OCI-LY7 (cell line): ENCODE results near the gene SULF2. TPM values are rescaled to one million over a fixed set of nuclear protein-coding genes. Genes with fewer than 3 reads are reported as not detected.

Experiments
- BruUV-seq: library from RNA; stranded (reverse); fragments of 400-500 nt; replicated peaks from 2 replicates; lab custom pipeline; 2021; lab: Mats Ljungman, UMichigan
- CTCF ChIA-PET: fragments of 300-600 bp; sonication (Branson Sonifier 250); formaldehyde crosslinking; loops from one replicate; lab custom pipeline; 2022; ENCODE audit warnings: antibody characterized with exemption; ENCODE audit not compliant: unreplicated experiment; lab: Charles Lee
- POLR2A ChIA-PET: fragments of 300-600 bp; sonication (Branson Sonifier 250); formaldehyde crosslinking; loops from one replicate; lab custom pipeline; 2022; ENCODE audit warnings: antibody characterized with exemption; lab: Charles Lee
- DNase-seq: peaks from one replicate; pipeline ENCODE4 v3.0.0-alpha.2; 2015; ENCODE audit warnings: low spot score
- H2AFZ ChIP-seq: fragments of 200-600 bp; sonication (generic), shearing (Covaris generic); 2 replicates; pipeline ENCODE4 v1.6.1; 2014; ENCODE audit warnings: mild to moderate bottlenecking, antibody characterized with exemption, low read length, moderate library complexity
- H3K27ac ChIP-seq: fragments of 200-600 bp; sonication (generic); 2 replicates; pipeline ENCODE4 v1.5.1; 2014; ENCODE audit warnings: mixed run types, low read depth, mild to moderate bottlenecking, moderate library complexity, low read length, inconsistent platforms; ENCODE audit not compliant: poor library complexity, severe bottlenecking
- H3K36me3 ChIP-seq: fragments of 200-600 bp; sonication (generic); 2 replicates; pipeline ENCODE4 v1.6.1; 2014; ENCODE audit warnings: mild to moderate bottlenecking, antibody characterized with exemption, low read length, moderate library complexity, mixed read lengths; ENCODE audit not compliant: insufficient read depth
- H3K4me1 ChIP-seq: fragments of 200-600 bp; sonication (generic); 2 replicates; pipeline ENCODE4 v1.5.1; 2014; ENCODE audit warnings: mild to moderate bottlenecking, low read length; ENCODE audit not compliant: insufficient read depth, poor library complexity, severe bottlenecking
- H3K4me2 ChIP-seq: fragments of 200-600 bp; sonication (generic); 2 replicates; pipeline ENCODE4 v1.6.1; 2014; ENCODE audit warnings: mild to moderate bottlenecking, low read length
- H3K4me3 ChIP-seq: fragments of 200-600 bp; sonication (generic); 2 replicates; pipeline ENCODE4 v1.5.1; 2014; ENCODE audit warnings: mild to moderate bottlenecking, low read depth, low read length; ENCODE audit not compliant: poor library complexity, severe bottlenecking
- H3K79me2 ChIP-seq: fragments of 200-600 bp; sonication (generic); 2 replicates; pipeline ENCODE4 v1.6.1; 2016; ENCODE audit warnings: low read depth, mild to moderate bottlenecking, low read length, moderate library complexity, mixed read lengths; ENCODE audit not compliant: insufficient read depth
- H3K9me2 ChIP-seq: fragments of 200-600 bp; sonication (generic); 2 replicates; pipeline ENCODE4 v1.6.1; 2016; ENCODE audit warnings: mild to moderate bottlenecking, low read length, mixed read lengths; ENCODE audit not compliant: insufficient read depth
- H3K9me3 ChIP-seq: fragments of 200-600 bp; sonication (generic); 2 replicates; pipeline ENCODE4 v1.6.1; 2014; ENCODE audit warnings: mild to moderate bottlenecking, mixed run types, low read length, mixed read lengths
- H4K20me1 ChIP-seq: fragments of 200-600 bp; sonication (generic); 2 replicates; pipeline ENCODE4 v1.6.1; 2014; ENCODE audit warnings: mild to moderate bottlenecking, antibody characterized with exemption, low read length, moderate library complexity, mixed read lengths; ENCODE audit not compliant: insufficient read depth
- CTCF ChIP-seq: fragments of 200-600 bp; sonication (generic); conservative IDR thresholded peaks from 2 replicates; pipeline ENCODE4 v1.5.1; 2014; ENCODE audit warnings: mild to moderate bottlenecking, antibody characterized with exemption, low read length, moderate library complexity, mixed read lengths
- EZH2phosphoT487 ChIP-seq: fragments of 200-600 bp; sonication (generic); IDR thresholded peaks from 2 replicates; pipeline ENCODE4 v1.6.1; 2018; ENCODE audit warnings: low read depth, borderline replicate concordance, mild to moderate bottlenecking, mixed run types, antibody characterized with exemption, low read length, moderate library complexity, mixed read lengths
- intact Hi-C: fragments of 100-400 bp; cut with micrococcal nuclease; formaldehyde crosslinking; loops from one replicate; pipeline ENCODE4 v1.10.0; 2022; ENCODE audit not compliant: unreplicated experiment
- total RNA-seq, 2 experiments: library from RNA; depleted of rRNA in 1 of 2; stranded (reverse); fragments of >200 nt in 1 of 2; shearing (Covaris generic) in 1 of 2; gene quantifications; 2 replicates each; pipeline ENCODE4 v1.2.3, GENCODE V29; 2014 to 2022

SULF2 gene
- total RNA-seq, 2 experiments from 2014 or later = 0.03 to 0.51 TPM

GRCh38 chr20:47736570-47737152, 48.6 kb downstream of the SULF2 start:
- H3K9me2 ChIP-seq = no peaks in the 10 kb centered on the region
- DNase-seq = no peak
- intact Hi-C loops = no loop called here
- H3K4me2 ChIP-seq = no peak overlapping the region
- no peak overlapping the region for H2AFZ ChIP-seq
- ChIA-PET POLR2A (no interaction called here), CTCF (no interaction called here)
- H3K4me1 ChIP-seq = no peaks in the 10 kb centered on the region
- H3K36me3 ChIP-seq = no peaks in the 10 kb centered on the region
- H3K9me3 ChIP-seq = no peaks in the 10 kb centered on the region
- H3K4me3 ChIP-seq = no peak overlapping the region
- H3K79me2 ChIP-seq = no peaks in the 10 kb centered on the region
- TF ChIP-seq EZH2phosphoT487 (no peak), CTCF (no peak)
- no peaks in the 10 kb centered on the region for H4K20me1 ChIP-seq
- no TSS peak for BruUV-seq
- no peak overlapping the region for H3K27ac ChIP-seq

DNA sequence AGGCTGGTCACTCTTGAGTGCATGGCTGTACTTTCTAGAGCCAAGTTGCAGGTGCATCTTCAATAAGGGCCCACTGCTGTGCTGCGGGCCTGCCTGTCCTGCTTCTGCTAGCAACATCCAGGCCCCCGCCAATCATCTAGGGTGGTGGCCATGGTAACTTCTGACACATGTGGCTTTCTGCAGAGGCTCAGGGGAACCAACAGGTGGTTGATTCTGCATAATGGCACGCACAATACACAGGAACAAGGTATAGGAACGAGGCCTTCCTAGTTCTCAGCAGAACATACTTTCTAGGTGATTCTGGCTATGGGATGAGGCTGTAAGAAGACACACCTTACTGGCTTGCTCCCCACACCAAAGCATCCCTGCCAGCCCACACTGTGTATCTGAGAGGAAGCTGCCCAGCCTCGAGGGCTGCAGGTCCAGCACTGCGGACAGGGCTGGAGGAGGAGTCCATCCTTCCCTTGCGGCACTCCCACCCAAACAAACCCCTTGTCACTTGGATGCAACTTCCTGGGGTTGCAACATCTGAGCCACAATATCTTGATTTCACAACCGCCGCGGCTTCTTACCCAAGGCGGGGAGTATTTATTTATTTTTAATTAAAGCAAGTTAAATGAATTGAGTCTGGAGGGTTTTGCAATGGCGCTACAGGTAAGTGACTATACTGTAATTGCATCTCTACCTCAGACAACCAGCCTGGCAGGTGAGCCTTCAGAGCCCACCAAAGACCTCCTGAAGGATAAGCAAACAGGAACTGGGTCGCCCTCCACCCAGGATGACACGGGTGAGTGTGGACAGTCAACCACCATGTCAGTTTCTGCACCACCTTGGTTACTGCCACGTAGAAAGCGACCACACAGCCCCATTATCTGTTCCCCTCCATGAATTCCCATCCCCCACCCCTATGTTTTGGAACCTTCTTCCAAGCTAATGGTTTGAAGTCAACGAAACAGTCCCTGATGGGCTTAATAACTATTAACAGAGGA, 49.6 kb downstream of the SULF2 start:
- ChIA-PET CTCF (no interaction called here), POLR2A (no interaction called here)
- Histone ChIP-seq H3K4me1 (no peaks in the 10 kb centered on the region), H3K4me3 (no peak overlapping the region), H3K79me2 (no peaks in the 10 kb centered on the region), H3K9me3 (no peaks in the 10 kb centered on the region), H3K9me2 (no peaks in the 10 kb centered on the region), H2AFZ (no peak overlapping the region), H3K27ac (no peak overlapping the region), H4K20me1 (no peaks in the 10 kb centered on the region), H3K36me3 (no peaks in the 10 kb centered on the region), H3K4me2 (no peak overlapping the region)
- no peak for DNase-seq
- intact Hi-C loops = no loop called here
- BruUV-seq = no TSS peak
- TF ChIP-seq EZH2phosphoT487 = no peak
- no peak for TF ChIP-seq CTCF

GRCh38 chr20:47734870-47735269, 50.4 kb downstream of the SULF2 start:
- Histone ChIP-seq H3K4me1 (no peaks in the 10 kb centered on the region), H3K36me3 (no peaks in the 10 kb centered on the region), H3K9me2 (no peaks in the 10 kb centered on the region), H2AFZ (no peak overlapping the region), H3K4me3 (no peak overlapping the region), H4K20me1 (no peaks in the 10 kb centered on the region), H3K4me2 (no peak overlapping the region), H3K27ac (no peak overlapping the region), H3K79me2 (no peaks in the 10 kb centered on the region), H3K9me3 (no peaks in the 10 kb centered on the region)
- TF ChIP-seq CTCF (no peak), EZH2phosphoT487 (no peak)
- BruUV-seq = no TSS peak
- ChIA-PET CTCF (no interaction called here), POLR2A (no interaction called here)
- DNase-seq = no peak
- intact Hi-C loops = no loop called here
